ENCODE measurements around the gene MTERF4. TPM values are rescaled to one million over a fixed set of nuclear protein-coding genes. Genes with fewer than 3 reads are reported as not detected.

The MTERF4 gene
- total RNA-seq, 6 experiments from 2014 or later = 12.1 to 26.3 (median 17.0) TPM

GRCh38 chr2:241118737-241119505 is 16.8 kb upstream of the MTERF4 start:
- Histone ChIP-seq H3K9me3 (no peaks in the 10 kb centered on the region), H3K27me3 (no peaks in the 10 kb centered on the region), H3K4me3 (no peak overlapping the region), H3K36me3 (no peaks in the 10 kb centered on the region), H3K4me1 (peaks cover 0 to 1% (median under 1%) of the 10 kb centered on the region in 4 donors), H3K27ac (no peak overlapping the region)
- 100% methylated on average over 5 of the region's 24 CpGs for WGBS (ENCODE audit: insufficient coverage, low coverage, low lambda C conversion rate, missing lambda C conversion rate)
- no peak for TF ChIP-seq CTCF (IDR thresholded peaks at IDR 0.05)
- no peak for TF ChIP-seq POLR2A (IDR thresholded peaks at IDR 0.05)
- intact Hi-C loops (cut with DNase I) = no loop called here
- DNase-seq = peak in 1 of 3 donors; percentile 46
- no peak for ATAC-seq

- ATAC-seq = no peak
- Histone ChIP-seq H3K27me3 (no peaks in the 10 kb centered on the region), H3K36me3 (no peaks in the 10 kb centered on the region), H3K27ac (no peak overlapping the region), H3K9me3 (no peaks in the 10 kb centered on the region), H3K4me1 (no peaks in the 10 kb centered on the region), H3K4me3 (no peak overlapping the region)
- TF ChIP-seq POLR2A (IDR thresholded peaks at IDR 0.05) (no peak), CTCF (IDR thresholded peaks at IDR 0.05) (no peak)
- DNase-seq = peak in 1 of 3 donors; percentile 31
- intact Hi-C loops (cut with DNase I) = no loop called here
- 86% methylated on average over 23 of the region's 32 CpGs for WGBS (ENCODE audit: insufficient coverage, low coverage, low lambda C conversion rate, missing lambda C conversion rate)
Observed at GRCh38 chr2:241116606-241117560, 14.8 kb upstream of the MTERF4 start.

- no peak overlapping the region for H3K27ac ChIP-seq
- H3K4me3 ChIP-seq = no peak overlapping the region
- TF ChIP-seq POLR2A (IDR thresholded peaks at IDR 0.05) = no peak
- no peak for TF ChIP-seq CTCF (IDR thresholded peaks at IDR 0.05)
- no peak for ATAC-seq
- H3K36me3 ChIP-seq = no peaks in the 10 kb centered on the region
- no peaks in the 10 kb centered on the region for H3K4me1 ChIP-seq
- H3K27me3 ChIP-seq = no peaks in the 10 kb centered on the region
- no peaks in the 10 kb centered on the region for H3K9me3 ChIP-seq
- intact Hi-C loops (cut with DNase I) = no loop called here
- DNase-seq = no peak
- 81% methylated on average over 4 of the region's 8 CpGs for WGBS (ENCODE audit: insufficient coverage, low coverage, low lambda C conversion rate, missing lambda C conversion rate)
Observed at GRCh38 chr2:241115361-241115760, 13.3 kb upstream of the MTERF4 start.

- Histone ChIP-seq H3K4me3 (no peak overlapping the region), H3K36me3 (no peaks in the 10 kb centered on the region), H3K27me3 (no peaks in the 10 kb centered on the region), H3K27ac (no peak overlapping the region), H3K9me3 (no peaks in the 10 kb centered on the region), H3K4me1 (no peaks in the 10 kb centered on the region)
- intact Hi-C loops (cut with DNase I) = no loop called here
- TF ChIP-seq CTCF (IDR thresholded peaks at IDR 0.05) = no peak
- TF ChIP-seq POLR2A (IDR thresholded peaks at IDR 0.05) = no peak
- DNase-seq (peak in 2 of 3 donors; percentile 13 to 24), ATAC-seq (no peak)
- whole genome bisulfite sequencing (ENCODE audit: insufficient coverage, low coverage, low lambda C conversion rate, missing lambda C conversion rate) = 92% methylated on average over 11 of the region's 11 CpGs
Observed at GRCh38 chr2:241114836-241115235, 12.7 kb upstream of the MTERF4 start.
